ENCODE measurements around the gene COQ10B.
A peak's percentile ranks its signal among the peaks of the same experiment; 100 is the strongest.

Gene COQ10B

GRCh38 chr2:197452754-197453122 lies 614 bp upstream of the COQ10B start:
- TF ChIP-seq CTCF (IDR thresholded peaks at IDR 0.05) = no peak
- no peak for TF ChIP-seq ZFX (IDR thresholded peaks at IDR 0.05; ENCODE audit: borderline replicate concordance)
- peak overlapping the region; percentile 89 for H3K27ac ChIP-seq

- peak overlapping the region; percentile 89 for H3K27ac ChIP-seq
- TF ChIP-seq ZFX (IDR thresholded peaks at IDR 0.05; ENCODE audit: borderline replicate concordance) (no peak), CTCF (IDR thresholded peaks at IDR 0.05) (no peak)
These were observed 604 bp downstream of the COQ10B start for GRCh38 chr2:197453914-197454398.

- TF ChIP-seq CTCF (IDR thresholded peaks at IDR 0.05) (no peak), ZFX (IDR thresholded peaks at IDR 0.05; ENCODE audit: borderline replicate concordance) (no peak)
- peak overlapping the region; percentile 89; the same call in 1 of the 2 replicates for H3K27ac ChIP-seq
These were observed 1.6 kb downstream of the COQ10B start for GRCh38 chr2:197454923-197455322.

GRCh38 chr2:197455428-197455827 lies 2.1 kb downstream of the COQ10B start:
- TF ChIP-seq CTCF (IDR thresholded peaks at IDR 0.05) (no peak), ZFX (IDR thresholded peaks at IDR 0.05; ENCODE audit: borderline replicate concordance) (no peak)
- no peak overlapping the region for H3K27ac ChIP-seq

- TF ChIP-seq ZFX (IDR thresholded peaks at IDR 0.05; ENCODE audit: borderline replicate concordance) (no peak), CTCF (IDR thresholded peaks at IDR 0.05) (no peak)
- peak overlapping the region; percentile 19; the same call in 1 of the 2 replicates for H3K27ac ChIP-seq
These were observed 7.3 kb downstream of the COQ10B start for GRCh38 chr2:197460649-197461048.

- H3K27ac ChIP-seq = 0 out of 2 replicates have a peak overlapping the region, but pooled peaks have one; percentile 19
These were observed 7.7 kb downstream of the COQ10B start for GRCh38 chr2:197461057-197461456.

GRCh38 chr2:197464175-197464574 lies 10.8 kb downstream of the COQ10B start:
- TF ChIP-seq CTCF (IDR thresholded peaks at IDR 0.05) = no peak

More at GRCh38 chr2:197461057-197461456, 7.7 kb downstream of the COQ10B start:
- TF ChIP-seq ZFX (IDR thresholded peaks at IDR 0.05; ENCODE audit: borderline replicate concordance) = no peak
- no peak for TF ChIP-seq CTCF (IDR thresholded peaks at IDR 0.05)

More at GRCh38 chr2:197464175-197464574, 10.8 kb downstream of the COQ10B start:
- H3K27ac ChIP-seq = no peak overlapping the region
